Measurements from ENCODE around the gene DDX5. TPM values are rescaled to one million over a fixed set of nuclear protein-coding genes. Genes with fewer than 3 reads are reported as not detected.

Gene DDX5
- total and polyA plus RNA-seq, 2 of the 13 experiments (the other 11 are each of a cell fraction or from before 2014, with no cell fraction given) = 503 to 684 TPM

DNA sequence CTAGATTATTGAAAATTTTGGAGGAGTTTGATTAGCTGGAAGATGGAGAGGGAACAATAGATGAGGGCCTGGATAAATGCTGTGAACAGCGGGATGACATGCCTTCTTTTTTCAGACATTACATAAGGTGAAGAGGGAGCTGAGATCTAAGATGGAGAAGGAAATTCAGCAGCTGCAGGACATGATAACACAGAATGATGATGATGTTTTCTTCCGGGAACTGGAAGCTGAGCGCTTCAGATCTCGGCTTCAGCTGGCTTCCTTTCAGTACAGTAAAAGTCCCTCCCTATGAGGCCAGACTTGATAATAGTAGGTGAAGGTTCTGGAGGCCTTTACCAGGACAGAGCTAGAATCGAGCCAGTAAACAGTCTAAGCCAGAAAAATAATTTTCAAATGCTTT lies 31.4 kb upstream of the DDX5 start:
- POLR2A ChIA-PET = interaction anchor here (1.2 kb wide), 1 partner anchor 31 kb away, joined by 4 read pairs; the partner anchor contains the start of genes CEP95 and DDX5
- TF ChIP-seq ASH2L (IDR thresholded peaks at IDR 0.05; ENCODE audit: insufficient read length, low read depth, low read length) (no peak), IRX3 (CRISPR knock-in tag; IDR thresholded peaks at IDR 0.05; ENCODE audit: borderline replicate concordance, low read depth) (no peak), HDAC1 (CRISPR knock-in tag; IDR thresholded peaks at IDR 0.05) (no peak), PHF21A (CRISPR knock-in tag; IDR thresholded peaks at IDR 0.05) (no peak), HNRNPL (IDR thresholded peaks at IDR 0.05; ENCODE audit: low read depth, low read length) (no peak), SRF (IDR thresholded peaks at IDR 0.05; ENCODE audit: low read depth, low read length) (no peak), SIX1 (CRISPR knock-in tag; IDR thresholded peaks at IDR 0.05; ENCODE audit: borderline replicate concordance) (no peak), ZNF10 (CRISPR knock-in tag; IDR thresholded peaks at IDR 0.05; ENCODE audit: borderline replicate concordance, low read depth) (no peak), GFI1 (CRISPR knock-in tag; IDR thresholded peaks at IDR 0.05; ENCODE audit: borderline replicate concordance) (no peak), ZNF766 (CRISPR knock-in tag; IDR thresholded peaks at IDR 0.05; ENCODE audit: borderline replicate concordance) (no peak)
- TF ChIP-seq, protein P1, sequence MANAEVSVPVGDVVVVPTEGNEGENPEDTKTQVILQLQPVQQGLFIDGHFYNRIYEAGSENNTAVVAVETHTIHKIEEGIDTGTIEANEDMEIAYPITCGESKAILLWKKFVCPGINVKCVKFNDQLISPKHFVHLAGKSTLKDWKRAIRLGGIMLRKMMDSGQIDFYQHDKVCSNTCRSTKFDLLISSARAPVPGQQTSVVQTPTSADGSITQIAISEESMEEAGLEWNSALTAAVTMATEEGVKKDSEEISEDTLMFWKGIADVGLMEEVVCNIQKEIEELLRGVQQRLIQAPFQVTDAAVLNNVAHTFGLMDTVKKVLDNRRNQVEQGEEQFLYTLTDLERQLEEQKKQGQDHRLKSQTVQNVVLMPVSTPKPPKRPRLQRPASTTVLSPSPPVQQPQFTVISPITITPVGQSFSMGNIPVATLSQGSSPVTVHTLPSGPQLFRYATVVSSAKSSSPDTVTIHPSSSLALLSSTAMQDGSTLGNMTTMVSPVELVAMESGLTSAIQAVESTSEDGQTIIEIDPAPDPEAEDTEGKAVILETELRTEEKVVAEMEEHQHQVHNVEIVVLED (CRISPR knock-in tag; IDR thresholded peaks at IDR 0.05; ENCODE audit: borderline replicate concordance) = no peak
- TF ChIP-seq, protein P2, sequence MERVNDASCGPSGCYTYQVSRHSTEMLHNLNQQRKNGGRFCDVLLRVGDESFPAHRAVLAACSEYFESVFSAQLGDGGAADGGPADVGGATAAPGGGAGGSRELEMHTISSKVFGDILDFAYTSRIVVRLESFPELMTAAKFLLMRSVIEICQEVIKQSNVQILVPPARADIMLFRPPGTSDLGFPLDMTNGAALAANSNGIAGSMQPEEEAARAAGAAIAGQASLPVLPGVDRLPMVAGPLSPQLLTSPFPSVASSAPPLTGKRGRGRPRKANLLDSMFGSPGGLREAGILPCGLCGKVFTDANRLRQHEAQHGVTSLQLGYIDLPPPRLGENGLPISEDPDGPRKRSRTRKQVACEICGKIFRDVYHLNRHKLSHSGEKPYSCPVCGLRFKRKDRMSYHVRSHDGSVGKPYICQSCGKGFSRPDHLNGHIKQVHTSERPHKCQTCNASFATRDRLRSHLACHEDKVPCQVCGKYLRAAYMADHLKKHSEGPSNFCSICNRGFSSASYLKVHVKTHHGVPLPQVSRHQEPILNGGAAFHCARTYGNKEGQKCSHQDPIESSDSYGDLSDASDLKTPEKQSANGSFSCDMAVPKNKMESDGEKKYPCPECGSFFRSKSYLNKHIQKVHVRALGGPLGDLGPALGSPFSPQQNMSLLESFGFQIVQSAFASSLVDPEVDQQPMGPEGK (CRISPR knock-in tag; IDR thresholded peaks at IDR 0.05) = no peak
- TF ChIP-seq, protein P3, sequence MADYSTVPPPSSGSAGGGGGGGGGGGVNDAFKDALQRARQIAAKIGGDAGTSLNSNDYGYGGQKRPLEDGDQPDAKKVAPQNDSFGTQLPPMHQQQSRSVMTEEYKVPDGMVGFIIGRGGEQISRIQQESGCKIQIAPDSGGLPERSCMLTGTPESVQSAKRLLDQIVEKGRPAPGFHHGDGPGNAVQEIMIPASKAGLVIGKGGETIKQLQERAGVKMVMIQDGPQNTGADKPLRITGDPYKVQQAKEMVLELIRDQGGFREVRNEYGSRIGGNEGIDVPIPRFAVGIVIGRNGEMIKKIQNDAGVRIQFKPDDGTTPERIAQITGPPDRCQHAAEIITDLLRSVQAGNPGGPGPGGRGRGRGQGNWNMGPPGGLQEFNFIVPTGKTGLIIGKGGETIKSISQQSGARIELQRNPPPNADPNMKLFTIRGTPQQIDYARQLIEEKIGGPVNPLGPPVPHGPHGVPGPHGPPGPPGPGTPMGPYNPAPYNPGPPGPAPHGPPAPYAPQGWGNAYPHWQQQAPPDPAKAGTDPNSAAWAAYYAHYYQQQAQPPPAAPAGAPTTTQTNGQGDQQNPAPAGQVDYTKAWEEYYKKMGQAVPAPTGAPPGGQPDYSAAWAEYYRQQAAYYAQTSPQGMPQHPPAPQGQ (CRISPR knock-in tag; IDR thresholded peaks at IDR 0.05; ENCODE audit: borderline replicate concordance) = no peak
- TF ChIP-seq, protein P4, sequence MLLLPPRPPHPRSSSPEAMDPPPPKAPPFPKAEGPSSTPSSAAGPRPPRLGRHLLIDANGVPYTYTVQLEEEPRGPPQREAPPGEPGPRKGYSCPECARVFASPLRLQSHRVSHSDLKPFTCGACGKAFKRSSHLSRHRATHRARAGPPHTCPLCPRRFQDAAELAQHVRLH (CRISPR knock-in tag; IDR thresholded peaks at IDR 0.05; ENCODE audit: borderline replicate concordance, low read depth) = no peak
- TF ChIP-seq, protein P5, sequence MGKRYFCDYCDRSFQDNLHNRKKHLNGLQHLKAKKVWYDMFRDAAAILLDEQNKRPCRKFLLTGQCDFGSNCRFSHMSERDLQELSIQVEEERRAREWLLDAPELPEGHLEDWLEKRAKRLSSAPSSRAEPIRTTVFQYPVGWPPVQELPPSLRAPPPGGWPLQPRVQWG (CRISPR knock-in tag; IDR thresholded peaks at IDR 0.05; ENCODE audit: borderline replicate concordance, low read depth) = no peak
- TF ChIP-seq, protein P6, sequence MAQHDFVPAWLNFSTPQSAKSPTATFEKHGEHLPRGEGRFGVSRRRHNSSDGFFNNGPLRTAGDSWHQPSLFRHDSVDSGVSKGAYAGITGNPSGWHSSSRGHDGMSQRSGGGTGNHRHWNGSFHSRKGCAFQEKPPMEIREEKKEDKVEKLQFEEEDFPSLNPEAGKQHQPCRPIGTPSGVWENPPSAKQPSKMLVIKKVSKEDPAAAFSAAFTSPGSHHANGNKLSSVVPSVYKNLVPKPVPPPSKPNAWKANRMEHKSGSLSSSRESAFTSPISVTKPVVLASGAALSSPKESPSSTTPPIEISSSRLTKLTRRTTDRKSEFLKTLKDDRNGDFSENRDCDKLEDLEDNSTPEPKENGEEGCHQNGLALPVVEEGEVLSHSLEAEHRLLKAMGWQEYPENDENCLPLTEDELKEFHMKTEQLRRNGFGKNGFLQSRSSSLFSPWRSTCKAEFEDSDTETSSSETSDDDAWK (CRISPR knock-in tag; IDR thresholded peaks at IDR 0.05) = no peak

More for the DNA sequence above, 31.4 kb upstream of the DDX5 start:
- Histone ChIP-seq H2AFZ (ENCODE audit: low read length) (no peak overlapping the region), H3K79me2 (ENCODE audit: insufficient read depth, low read length) (no peaks in the 10 kb centered on the region), H3K27me3 (ENCODE audit: control insufficient read depth in 1 of 2, insufficient read depth in 2 of 2, low read length in 2 of 2) (no peaks in the 10 kb centered on the region), H3K9ac (ENCODE audit: insufficient read depth, low read depth, low read length) (no peak overlapping the region), H3K4me1 (ENCODE audit: insufficient read depth, low read length) (peaks cover 4% of the 10 kb centered on the region; the same call in 1 of the 2 replicates), H3K9me3 (ENCODE audit: low read length) (no peaks in the 10 kb centered on the region), H3K36me3 (replicated peaks in 1 of 2; ENCODE audit: control insufficient read depth in 1 of 2, insufficient read depth in 2 of 2, low read length in 2 of 2) (peaks cover 17 to 49% of the 10 kb centered on the region in 2 experiments), H3K4me2 (ENCODE audit: low read depth, low read length) (no peak overlapping the region), H3K27ac (ENCODE audit: extremely low read length, insufficient read depth, low read length) (no peak overlapping the region), H3K4me3 (replicated peaks in 1 of 3; ENCODE audit: insufficient read depth in 1 of 3, low read depth in 2 of 3, low read length in 3 of 3) (no peak overlapping the region), H4K20me1 (ENCODE audit: insufficient read depth, low read length) (no peaks in the 10 kb centered on the region; the same call in 1 of the 2 replicates)
- intact Hi-C loops (cut with micrococcal nuclease; ENCODE audit: unreplicated experiment) (loop anchor here (10.0 kb wide), 1 partner anchor 197 kb away; no protein-coding TSS in a partner anchor), in situ Hi-C loops (cut with HindIII; ENCODE audit: extremely low pct_ligation_motif_present, low pct_unique_long_range_greater_than_20kb) (loop anchor here (25.0 kb wide), 1 partner anchor 100 kb away; no protein-coding TSS in a partner anchor)
- CTCF ChIA-PET (ENCODE audit: low intra/inter-chr PET ratio, low total read pairs) = no interaction called here
- DNase-seq (ENCODE audit: low spot score) (no peak), FAIRE-seq (no peak), ATAC-seq (no peak)
- BruUV-seq (replicated peaks) = no TSS peak
- 95% methylated on average over 5 of the region's 5 CpGs for WGBS (ENCODE audit: low lambda C conversion rate)

Measured in HepG2 (cell line).